CD4-positive, alpha-beta T cell treated with Interleukin-6 at 100 ng/mL for 8 hours (primary cell): ENCODE measurements around the gene TMEM269.

Experiments used
- DNase-seq: peaks from one replicate; pipeline ENCODE4 v3.0.0-alpha.2; 2020; ENCODE audit warnings: mixed read lengths, low spot score

The TMEM269 gene

GRCh38 chr1:42848823-42849537, 64.2 kb downstream of the TMEM269 start:
- DNase-seq: no peak

- no peak for DNase-seq
These were observed 65.2 kb downstream of the TMEM269 start for GRCh38 chr1:42849944-42850343.
